Embryonic facial prominence (tissue), 1 donor: ENCODE data around the gene CDH24.

Experiments
- DNase-seq: peaks from one replicate; pipeline ENCODE4 v3.0.0-alpha.2; 2016; ENCODE audit errors: extremely low spot score

CDH24 gene

DNA sequence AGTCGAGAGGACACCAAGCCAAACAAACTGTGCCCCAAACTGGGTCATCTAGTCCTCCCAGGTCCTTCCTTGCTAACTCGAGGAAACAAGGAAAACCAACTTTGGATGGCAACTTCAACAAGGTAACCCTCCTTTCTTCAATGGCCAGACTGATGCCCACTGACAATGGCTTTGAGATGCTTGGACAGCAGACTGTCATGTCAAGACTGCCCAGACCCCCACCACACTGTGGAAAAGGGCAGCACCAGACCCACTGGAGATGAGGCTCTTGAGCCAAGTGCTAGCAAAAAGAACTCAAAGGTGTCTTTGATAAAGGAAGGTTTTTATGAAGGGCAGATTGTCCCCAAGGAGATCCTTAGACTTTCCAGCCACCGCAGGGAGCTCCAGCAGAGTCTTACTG lies 9.0 kb upstream of the CDH24 start:
- no peak for DNase-seq

DNA sequence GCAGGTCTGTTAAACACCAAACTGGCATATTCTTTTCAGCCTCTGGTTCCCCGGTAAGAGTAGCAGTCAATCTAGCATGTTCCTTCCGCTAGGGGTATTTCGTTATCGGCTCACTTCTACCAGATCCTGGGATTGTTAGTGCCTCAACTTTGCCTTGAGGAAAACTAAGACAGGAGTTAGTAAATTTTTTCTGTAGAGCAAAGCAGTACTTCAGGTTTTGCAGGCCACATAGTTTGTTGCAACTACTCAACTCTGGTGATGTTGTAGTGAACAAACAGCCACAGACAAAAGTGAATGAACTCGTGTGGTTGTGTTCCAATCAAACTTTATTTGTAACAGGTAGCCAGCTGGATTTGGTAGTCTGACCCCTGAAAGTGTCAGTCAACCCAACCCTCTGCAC lies 6.3 kb upstream of the CDH24 start:
- DNase-seq, result no peak

DNA sequence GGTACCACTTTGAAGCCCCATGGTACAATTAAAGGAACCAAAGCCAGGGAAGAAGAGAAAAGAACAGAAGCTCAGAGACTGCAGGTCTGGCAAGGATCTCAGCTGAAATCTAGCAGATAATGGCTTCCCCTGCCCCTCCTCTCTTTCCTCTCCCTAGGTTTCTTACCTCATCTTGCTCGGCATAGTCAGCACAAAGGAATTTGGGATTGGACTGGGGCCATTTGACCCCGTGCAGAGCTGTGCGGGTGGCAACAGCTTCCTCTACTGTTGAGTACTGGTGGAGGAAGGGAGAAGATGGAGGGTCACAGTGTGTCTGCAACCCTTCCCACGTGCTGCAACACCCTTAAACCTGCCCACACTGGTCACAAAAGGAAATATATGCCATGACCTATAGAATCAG lies 4.7 kb upstream of the CDH24 start:
- no peak for DNase-seq

DNA sequence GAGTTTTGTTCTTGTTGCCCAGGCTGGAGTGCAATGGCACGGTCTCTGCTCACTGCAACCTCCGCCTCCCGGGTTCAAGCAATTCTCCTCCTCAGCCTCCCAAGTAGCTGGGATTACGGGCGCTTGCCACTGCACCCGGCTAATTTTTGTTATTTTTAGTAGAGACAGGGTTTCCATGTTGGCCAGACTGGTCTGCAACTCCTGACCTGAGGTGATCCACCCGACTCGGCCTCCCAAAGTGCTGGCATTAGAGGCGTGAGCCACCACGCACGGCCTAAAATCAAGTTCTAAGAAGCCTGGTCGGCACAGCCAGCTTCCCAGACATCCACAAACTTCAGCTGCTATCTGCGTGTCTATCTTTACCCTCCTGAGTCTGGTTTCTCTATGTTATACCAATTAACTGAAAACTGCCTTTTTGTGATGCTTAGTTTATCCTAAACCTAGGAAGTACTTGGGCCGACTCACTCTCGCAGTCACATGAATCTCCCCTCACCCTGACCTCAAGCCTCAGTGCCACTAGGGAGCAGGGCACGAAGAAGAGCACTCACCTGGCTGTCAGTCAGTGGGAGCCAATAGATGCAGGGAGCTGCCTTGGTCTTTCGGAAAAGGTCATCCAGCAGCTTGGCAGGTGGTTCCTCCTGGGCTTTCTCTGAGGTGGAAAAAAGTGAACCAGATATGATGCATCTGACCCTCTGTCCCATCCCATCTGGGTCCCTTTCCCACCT lies 3.4 kb upstream of the CDH24 start:
- no peak for DNase-seq

DNA sequence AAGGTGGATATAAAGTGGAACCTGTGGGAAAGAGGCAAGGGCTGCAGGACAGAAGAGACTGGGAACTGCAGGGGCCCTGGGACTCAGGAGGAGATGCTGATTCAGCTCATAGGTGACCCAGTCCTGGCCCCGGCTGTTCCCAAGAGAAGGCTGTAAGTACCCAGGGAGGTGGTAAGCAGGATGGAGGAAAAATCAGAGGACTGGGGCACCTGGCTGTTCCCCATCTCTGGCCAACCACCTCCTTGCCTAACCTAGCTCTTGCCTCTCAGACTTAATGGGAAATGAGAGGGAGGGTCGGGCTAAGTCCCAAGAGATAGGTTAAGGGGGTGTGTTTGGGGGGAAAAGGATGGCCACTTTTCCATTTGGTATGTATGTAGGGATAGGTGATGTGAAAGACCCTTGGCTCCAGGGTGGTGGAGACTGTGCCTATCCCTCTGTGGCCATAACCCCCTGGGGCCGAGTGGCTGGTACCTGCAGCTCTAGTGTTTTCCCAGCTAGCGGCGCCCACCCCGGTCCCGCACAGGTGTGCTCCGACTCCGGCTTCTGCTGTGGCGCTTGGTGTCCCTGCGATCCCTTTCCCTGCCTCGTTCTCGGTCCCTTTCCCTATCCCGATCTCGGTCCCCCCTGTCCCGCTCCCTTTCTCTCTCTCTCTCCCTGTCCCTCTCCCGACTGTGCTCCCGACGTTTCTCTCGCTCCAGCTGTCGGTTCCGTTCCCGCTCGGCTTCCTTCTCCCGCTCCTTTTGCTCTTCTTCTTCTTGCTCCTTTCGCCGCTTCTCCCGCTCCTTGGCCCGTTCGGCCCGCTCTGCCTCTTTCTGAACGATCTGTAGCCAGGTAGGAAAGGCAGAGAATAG lies 1.6 kb upstream of the CDH24 start:
- DNase-seq, result no peak

DNA sequence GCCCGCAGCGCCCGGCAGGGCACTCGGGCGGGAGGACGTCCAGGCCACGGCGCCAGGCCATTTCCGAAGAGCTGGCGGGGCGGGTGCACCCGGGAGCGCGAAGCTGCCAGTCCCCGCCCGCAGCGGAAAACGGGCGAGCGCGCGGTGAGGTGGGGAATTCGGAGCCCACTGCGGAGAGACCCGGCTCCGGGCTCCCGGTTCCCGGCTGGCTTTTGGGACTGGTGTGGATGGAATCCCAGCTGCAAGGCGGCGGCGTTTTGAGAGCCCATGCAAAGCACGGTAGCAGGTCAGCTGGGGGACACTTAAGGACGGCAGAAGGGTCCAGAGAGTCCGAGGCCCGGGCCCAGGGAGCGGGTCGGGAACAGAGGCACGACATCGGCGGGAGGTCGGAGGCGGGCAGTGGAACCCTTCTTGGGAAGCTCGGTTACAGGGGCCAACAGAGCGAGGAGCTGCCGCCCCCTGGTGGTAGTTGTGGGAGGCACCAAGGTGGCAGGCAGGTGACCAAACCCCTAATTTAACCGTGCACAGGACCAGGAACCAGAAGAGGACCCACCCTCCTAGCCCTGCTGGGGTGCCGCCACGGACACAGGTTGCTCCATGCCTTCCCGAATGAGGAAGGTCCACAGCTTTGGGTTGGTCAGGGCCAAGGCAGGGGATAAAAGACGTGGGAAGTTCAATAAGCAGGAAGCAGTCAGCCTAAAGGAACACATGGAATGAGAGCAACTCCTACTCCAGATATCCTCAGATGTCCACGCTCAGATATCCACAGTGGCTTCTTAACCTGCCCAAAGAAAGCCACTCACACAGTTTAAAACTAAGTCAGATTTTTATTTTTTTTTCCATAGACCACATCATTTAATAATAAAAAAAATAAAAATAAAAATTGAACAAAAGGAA lies 685 bp upstream of the CDH24 start:
- peak; percentile 70 for DNase-seq

DNA sequence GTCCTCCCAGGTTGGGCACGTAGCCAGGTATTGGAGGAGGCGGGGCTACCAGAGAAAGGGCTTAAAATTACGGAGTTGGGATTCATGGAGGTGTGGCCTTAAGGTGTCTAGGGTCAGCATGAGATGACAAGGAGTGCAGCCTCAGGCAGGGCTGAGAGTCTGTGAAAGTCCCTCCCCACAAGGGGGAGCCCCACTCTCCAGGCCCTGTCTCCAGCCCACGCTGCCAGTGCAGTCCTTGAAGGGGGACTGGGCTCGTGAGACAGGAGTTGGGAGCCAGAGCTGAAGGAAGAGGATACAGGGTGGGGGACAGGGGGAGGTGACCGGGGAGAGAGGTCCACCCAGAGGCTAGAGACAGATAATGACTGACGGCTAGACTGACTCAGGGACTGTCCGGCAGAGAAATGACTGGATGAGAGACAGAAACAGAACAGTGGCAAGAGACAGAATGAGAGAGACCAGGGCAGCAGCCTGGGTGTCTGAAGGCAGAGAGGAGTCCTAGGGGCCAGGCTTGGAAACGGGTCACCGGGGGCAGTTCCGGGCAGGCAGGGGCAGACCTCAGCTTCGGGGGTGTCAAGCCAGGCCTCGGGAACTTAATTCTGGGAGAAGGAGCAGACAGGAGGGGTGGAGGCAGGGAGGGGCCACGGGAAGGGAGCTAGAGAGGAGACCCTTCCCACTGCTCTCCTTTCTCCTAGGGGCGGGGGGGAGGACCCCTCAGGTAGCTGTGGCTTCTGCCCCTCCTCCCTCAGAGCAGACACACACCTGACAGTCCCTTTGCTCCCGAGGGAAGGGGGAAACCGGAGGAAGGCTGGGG lies 970 bp downstream of the CDH24 start:
- DNase-seq, result no peak

DNA sequence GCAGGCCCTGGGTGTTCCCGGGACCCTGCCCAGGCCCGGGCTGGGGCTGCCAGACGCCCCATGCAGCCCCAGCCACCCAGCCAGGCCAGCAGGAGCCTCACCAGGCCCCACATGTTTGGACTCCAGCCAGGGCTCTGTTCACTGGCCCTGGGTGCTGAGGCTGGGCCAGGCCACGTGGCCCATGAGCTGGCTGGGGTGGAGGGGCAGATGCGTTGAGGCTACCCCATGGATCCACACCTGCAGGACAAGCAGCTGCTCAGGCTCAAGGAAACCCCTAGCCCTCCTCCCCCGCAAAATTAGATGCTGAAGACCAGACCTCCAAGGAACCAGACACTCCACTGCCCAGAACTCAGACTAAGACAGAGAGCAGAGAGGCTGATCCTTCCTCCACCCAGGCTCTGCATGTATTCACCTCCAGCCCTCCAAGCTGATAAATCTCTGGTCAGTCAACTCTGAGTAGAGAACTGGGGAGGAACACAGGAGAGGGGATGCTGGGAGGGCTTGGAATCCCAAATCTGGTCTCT lies 1.6 kb downstream of the CDH24 start:
- no peak for DNase-seq

DNA sequence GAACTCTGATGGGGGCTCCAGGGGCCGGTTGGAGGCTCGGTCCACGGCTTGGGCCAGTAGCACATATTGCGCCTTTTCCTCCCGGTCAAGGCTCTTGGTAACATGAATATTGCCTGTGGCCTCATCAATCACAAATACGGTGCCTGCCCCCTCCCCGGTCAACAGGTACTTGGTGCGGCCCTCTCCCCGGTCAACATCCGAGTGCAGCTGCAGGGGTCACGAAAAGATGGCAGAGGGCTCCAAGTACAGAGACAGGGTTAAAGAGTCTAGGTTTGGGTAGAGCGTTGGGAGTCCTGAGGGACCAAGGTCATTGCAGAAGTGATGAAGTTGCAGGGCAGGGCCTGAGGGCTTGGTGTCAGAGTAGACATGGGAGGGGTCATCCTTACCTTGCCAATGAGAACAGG lies 2.2 kb downstream of the CDH24 start:
- no peak for DNase-seq

DNA sequence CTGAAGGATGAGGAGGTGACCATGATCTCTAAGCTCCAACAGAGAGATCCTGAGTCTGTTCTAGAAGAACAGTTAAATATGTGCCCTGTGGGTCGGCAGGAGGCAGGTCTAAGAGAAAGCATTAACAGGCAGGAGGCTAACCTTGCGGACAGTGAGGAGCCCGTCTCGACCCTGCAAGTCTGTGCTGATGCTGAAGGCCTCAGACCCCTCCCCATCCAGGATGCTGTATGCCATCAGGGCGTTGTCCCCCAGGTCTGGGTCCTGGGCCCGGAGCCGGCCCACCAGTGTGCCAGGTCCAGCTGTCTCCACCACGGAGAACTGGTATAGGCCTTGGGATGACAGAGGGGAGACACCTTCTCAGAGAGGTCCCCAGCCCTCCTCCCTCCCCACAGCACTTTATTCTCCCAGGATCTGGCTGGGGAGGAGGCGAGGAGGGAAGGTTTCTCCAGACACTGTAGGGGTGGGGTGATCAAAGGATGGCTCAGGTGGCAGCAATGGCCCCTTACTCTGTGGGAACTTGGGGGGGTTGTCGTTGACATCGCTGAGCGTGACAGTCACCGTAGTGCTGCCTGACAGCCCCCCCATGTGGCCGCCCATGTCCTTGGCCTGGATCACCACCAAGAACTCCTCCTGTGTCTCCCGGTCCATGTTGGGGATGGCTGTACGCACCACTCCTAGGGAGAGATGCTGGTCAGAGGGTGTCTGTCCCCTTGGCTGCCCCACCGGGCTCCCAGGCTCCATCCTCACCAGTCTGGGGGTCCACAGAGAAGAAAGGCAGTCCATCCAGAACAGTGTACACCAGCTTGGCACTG lies 3.1 kb downstream of the CDH24 start:
- no peak for DNase-seq

DNA sequence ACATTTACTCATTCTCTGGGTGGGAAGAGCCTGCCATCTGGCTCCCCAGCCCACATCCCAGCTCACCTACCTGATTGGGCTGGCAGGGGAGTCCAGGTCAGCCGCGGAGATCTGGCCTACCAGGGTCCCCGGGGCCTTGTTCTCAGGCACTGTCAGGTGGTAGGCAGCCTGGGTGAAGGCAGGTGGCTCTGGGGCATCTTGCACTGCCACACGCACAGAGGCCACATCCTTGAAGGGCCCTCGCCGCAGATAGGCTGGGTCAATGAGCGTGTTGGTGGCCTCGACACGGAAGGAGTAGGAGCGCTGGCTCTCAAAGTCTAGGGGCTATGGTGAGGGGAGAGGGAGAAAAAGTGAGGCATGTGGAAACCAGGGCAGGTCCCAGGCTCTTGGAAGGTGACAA lies 3.9 kb downstream of the CDH24 start:
- no peak for DNase-seq

DNA sequence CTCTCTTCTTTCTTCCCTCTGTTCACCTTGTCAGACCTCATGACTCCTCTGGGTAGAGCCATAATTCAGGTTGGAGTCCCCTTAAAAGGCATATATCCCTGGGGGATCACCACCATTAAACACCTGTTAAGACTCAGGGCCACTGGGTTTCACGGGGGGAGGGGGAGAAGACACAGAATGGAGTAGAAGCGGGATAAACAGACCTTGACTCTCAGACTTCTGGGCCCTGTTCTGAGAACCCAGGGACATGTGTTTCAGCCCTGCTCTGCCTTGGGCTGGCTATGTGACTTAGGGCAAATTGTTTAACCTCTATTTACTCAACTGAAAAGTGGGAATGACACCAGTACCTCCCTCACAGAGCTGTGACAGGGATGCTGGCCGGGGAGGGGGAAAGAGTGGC lies 4.6 kb downstream of the CDH24 start:
- DNase-seq, result no peak

DNA sequence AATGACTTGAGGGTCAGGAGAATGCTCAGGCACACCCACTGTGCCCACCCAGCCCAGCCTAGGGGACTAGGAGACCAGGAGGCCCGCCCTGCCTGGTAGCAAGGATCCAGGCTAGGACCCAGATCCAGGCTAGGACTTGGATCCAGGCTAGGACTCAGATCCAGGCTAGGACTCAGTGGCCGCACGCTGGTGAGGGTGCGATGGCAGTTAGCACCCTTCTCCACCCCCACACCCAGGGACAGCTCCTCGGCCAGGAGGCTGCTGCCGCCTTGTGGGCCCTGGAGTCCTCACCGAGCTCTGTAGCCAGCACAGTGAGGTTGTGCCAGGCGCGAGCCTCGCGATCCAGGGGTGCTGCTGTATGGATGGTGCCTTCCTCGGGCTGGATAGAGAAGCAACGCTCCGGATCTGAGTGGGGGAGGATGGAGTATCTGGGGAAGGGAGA lies 5.1 kb downstream of the CDH24 start:
- DNase-seq, result no peak

DNA sequence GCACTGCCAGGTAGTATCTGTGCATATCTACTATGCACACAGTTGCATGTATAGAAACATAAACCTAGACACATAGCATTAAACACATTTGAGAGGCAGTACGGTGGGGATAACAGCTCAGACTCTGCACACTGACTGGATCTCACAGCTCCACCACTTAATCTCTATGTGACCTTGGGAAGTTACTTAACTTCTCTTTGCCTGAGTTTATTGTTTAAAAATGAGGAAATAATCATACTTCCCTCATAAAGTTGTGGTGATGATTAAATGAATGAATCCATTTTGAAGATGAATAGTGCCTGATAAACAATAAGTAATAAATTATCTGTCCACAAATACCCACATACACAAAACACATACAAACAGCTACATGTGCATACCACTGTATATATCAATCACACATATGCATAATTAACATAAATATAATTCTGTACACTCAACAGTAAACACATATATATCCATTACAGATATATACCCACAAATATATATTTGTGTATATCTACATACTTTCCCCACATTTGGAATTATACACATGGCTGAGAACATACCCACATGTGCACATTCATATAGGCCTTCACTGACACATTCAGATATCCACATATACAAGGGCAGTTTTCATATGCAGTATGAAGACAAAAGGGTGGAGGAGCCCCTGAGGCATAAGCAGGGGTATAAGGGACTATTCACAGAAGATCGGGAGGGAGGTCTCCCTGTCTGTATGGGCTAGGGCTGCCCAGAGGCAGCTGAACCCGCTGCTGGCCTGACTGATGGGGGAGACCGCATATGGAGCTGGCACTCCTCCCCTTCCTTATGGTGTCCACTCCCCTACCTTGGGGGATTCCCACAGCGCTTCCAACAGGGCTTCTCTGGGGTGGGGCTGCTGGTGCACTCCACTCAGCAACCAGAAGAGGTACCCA lies 5.9 kb downstream of the CDH24 start:
- DNase-seq, result no peak

DNA sequence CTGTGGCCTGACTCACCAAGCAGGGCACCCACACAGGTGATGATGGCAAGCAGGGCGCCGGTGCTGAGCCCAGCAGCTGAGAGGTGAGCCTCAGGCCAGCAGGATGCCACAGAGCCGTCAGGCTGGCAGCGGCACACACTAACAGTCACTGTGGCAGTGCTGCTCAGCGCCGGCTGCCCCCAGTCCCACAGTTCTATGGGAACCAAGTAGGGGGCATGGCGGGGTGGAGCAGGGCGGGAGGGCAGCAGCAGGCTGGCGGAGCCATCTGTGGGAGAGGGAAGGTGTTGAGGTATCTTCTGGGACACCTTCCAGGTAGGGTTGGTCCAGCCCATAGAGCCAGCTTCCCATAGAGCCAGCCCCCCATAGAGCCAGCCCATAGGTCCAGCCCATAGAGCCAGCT lies 8.3 kb downstream of the CDH24 start:
- DNase-seq, result no peak

DNA sequence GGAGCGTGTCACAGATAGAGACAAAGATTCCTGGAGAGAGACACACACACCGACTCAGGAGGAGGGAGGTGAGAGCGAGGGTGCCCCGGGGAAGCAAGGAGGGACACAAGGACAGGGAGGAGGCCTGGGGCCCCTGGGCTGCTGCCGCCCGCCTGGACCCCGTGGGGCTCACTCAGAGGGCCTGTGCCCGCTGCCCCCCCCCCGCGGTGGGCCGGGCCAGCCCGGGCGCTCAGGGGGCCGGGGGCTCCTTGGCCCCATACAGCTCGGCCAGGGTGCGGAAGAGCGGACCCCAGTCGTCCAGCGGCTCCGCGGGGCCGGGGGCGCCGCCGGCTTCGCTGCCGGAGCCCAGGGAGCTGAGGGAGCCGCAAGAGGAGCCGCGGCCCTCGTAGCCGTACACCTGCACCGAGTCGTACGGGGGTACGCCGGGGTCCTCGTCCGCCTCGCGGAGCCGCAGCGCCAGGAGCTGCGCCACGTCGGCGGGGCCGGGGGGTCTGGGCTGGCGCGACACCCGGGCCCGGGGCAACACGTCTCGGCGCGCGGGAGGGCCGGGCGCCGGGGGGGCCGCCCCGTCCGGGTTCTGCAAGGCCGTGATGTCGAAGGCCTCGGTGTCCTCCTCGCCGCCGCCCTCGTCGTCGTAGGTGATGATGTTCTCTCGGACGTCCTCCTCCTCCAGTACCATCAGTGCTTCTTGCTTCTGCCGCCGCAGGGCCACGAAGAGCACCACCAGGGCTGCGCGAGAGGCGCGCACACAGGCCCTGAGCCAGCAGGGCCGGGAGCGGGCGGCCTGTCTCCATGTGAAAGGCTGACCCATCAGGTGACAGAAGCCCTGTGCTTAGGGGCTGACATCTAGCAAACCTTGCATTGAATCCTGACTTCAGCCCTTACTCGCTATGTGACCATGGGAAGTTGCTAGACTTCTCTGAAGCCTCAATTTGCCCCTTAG lies 9.3 kb downstream of the CDH24 start:
- DNase-seq, result no peak

DNA sequence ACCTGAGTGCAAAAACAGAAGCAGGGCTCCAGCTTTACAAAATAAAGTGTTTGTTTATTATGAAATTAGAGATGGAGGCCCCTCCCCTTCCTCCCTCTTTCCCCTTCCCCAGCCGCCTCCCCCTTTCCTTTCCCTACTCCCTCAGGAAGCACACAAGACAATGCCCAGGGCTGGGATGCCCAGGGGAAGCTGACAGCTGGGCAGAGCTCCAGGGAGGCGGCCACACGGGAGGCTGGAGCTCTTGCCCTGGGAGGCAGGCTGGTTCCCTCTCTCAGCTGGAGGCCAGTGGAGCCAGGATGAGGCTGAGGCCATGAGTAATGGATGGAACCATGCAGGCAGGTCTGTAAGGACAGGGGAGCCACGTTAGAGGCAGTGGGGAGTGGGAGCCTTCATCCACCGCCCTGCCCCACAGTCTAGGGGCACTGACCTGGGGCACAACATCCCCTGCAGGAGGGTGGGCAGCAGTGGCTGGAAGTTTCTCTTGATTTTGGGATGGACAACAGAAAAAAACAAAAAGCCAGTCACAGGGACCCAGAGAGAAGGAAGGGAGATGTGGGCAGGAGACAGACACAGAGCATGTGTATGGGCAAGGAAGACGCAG lies 10.2 kb downstream of the CDH24 start:
- DNase-seq, result no peak
